Activated gamma-delta T cell (primary cell): ENCODE data around the gene SERINC5.
"Not testable (repeated sequence)": the region's sequence is repeated elsewhere in the genome, so short reads cannot be mapped to it uniquely, and the experiment has no call there.

ENCODE experiments used
- DNase-seq: peaks from one replicate; lab custom pipeline; 2025; lab: John Stamatoyannopoulos, UW

Gene SERINC5

DNA sequence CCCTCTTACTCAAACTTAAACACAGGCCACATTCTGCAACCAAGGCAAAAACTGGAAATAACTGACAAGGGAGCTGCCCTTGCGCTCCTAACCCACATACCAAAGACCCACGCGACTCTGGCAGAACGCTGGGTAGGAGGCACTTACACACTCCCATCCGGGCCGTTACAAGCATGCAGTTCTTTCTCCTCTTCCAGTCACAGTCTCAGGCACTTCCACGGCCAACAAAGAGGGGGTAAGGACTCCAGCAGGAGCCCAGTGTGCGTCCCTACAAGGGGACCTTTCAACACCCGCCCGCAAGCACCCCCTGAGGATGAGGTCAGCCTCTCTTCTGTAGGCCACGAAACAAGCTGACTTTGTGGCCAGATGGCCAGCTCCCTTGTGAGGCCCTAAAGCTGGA, 57.4 kb downstream of the SERINC5 start:
- no peak for DNase-seq

DNA sequence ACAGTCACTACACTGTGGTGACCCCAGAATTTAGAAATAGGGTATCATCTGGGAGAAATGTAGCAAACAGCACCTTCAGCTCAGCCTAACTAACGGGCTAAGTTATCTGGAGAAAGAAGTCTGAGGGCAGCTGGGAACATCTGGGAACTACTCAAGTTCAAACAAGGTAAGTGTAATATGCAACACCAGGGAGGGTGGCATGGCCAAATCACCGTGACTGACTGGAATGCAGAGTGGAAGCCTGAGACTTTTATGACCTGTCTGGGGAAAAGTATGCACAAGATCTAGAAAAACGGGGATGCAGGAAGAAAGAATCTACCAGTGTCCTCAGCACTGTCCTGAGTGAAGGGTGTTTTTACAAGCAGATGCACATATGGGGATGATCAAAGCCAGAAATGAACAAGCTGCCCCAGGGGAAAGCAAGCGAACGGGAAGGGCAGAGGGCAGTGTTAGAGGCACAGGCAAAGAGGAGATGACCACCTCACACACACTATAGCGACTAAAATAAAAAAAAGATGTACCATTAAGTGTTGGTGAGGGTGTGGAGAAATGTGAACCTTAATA, 59.9 kb downstream of the SERINC5 start:
- no peak for DNase-seq

DNA sequence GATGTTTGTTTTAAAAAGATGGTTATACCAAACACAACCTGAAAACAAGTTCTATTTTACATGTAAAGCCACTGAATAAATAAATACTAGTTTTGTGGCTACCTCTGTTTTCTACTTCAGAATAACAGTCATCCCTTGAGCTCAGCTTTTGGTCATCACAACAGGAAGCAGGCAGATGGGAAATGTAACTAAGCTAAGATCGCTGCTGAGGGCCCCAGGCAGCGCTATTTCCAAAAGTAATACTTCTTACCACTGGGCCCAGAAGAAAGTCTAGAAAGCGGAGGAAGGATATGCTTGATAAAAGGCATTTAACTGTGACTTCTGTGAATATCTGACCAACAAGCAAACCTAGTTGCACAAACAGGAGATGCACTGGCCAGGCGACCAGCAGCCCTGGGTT, 61.4 kb downstream of the SERINC5 start:
- DNase-seq = no peak

DNA sequence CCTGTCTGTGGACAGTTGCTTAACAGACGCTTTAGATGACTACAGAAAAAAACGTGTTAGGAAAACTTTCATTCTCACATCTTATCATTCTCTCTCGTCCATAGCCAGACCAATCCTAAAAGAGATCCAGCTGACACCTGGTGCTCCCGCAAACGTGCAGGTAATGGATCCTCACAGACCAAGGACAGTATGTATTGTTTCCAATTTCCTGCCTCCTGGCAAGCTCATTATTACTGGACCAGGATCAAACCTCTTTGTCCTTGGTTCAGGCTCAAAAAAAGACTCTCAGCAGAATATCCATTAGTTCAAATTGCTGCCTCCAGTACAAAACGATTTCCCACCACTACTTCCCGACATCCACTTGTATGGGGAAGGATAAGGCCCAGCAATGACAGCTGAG, 62.4 kb downstream of the SERINC5 start:
- no peak for DNase-seq

DNA sequence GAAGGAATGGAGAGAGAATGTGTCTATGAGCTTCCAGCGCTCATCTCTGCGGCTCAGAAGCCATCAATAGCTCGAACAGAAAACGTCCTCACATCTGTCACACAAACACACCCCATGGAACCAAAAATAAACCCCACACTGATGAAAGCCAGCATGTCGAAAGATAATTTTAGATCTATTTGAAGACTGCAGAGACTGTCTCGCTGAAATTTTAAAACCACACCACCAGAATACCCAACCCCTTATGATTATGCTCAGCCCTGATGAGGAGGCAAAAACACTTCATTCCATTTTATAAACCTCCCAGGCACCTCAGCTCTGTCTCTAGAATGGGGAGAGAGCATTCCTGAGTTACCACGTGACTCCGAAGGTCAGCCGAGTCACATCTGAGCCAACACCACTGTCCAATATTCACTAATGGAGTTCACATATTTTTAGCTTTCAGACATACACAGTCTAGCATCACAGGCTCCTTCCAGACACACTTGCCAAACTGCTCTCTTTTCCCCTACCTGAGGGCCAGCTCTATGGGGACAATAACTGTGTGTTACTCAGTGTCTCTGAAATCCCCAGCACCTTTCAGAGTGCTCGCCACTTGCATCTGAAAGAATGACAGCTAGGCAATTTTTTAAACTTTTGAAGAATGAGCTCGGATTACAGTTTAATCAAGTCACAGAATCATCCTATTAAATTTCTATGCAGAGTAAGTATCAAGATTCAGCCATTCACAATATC, 63.2 kb downstream of the SERINC5 start:
- no peak for DNase-seq

DNA sequence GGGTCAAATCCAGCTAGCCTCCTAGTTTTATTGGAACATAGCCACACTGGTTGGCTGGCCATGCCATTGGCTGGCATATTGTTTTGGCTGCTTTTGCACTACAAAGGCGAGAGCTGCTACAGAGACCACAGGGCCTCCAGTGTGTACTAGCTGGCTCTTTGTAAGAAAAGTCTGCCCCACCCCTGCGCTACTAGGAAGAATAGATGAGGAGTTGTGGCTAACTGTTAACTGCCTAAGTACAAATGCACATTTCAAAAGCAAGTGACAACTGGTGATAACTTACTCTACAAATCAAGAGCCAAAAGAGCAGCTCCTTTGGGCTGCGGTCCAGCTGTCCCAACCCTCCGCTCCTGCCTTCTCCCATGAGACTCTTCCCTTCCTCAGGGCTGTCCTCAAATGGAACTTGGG, 63.9 kb downstream of the SERINC5 start:
- no peak for DNase-seq

DNA sequence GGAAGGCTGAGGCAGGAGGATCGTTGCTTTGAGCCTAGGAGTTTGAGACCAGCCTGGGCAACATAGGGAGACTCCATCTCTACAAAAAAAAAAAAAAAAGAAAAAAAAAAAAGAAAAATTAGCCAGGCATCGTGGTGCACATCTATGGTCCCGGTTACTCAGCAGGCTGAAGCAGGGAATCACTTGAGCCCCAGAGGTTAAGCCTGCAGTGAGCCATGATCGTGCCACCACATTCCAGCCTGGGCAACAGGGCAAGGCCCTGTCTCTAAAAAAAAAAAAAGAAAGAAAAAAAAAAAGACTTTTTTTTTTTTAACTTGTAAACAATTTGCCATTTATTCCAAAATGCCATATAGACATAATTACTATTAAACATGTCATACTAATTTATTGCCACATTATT, 64.5 kb downstream of the SERINC5 start:
- no peak for DNase-seq

DNA sequence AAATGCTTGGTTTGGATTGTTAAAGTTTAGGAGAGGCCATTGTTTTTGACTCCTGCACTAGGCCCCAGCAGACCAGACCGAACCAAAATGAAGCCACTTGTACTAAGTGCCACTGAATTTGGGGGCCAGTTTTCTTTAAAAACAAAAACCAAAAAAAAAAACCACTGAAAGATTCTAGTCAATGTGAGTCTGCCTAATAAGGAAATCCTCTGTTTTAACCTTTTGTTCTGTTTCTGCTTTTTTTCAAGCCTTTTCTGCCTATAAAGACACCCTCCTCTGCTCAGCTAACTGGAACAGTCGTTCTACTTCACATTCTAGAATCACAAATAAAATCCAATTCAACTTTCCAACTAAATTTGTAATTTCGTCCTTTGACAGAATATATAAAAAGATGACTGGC, 64.9 kb downstream of the SERINC5 start:
- DNase-seq = no peak

DNA sequence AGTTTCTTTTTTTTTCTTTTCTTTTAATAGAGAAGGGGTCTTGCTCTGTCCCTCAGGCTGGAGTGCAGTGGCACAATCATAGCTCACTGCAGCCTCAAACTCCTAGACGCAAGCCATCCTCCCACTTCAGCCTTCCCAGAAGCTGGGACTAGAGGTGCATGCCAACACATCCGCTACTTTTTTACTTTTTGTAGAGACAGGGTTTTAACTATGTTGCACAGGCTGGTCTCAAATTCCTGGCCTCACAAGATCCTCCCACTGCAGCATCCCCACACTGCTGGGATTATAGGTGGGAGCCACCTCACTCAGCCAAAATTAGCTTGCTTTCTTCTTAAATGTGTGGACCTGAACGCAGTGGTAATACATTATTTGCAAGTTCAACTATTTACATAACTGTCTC, 66.1 kb downstream of the SERINC5 start:
- no peak for DNase-seq

DNA sequence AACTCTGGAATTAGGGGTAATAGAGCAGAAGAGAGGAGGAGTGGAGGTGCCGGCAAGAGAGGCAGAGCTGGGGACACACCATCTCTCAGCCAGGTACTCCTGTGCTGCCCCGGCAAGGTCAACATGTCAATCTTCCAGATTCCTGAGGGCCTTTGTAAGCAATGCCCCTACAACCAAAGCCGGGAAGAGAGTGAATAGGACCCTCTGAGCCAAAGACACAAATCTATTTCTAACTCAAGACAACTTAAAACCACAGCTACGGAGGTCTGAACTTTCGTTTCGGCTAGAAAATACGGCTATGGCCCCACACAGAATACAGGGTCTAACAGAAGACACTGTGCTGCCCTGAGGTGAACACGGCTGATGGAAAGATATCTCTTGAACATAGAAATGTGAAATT, 66.6 kb downstream of the SERINC5 start:
- no peak for DNase-seq

DNA sequence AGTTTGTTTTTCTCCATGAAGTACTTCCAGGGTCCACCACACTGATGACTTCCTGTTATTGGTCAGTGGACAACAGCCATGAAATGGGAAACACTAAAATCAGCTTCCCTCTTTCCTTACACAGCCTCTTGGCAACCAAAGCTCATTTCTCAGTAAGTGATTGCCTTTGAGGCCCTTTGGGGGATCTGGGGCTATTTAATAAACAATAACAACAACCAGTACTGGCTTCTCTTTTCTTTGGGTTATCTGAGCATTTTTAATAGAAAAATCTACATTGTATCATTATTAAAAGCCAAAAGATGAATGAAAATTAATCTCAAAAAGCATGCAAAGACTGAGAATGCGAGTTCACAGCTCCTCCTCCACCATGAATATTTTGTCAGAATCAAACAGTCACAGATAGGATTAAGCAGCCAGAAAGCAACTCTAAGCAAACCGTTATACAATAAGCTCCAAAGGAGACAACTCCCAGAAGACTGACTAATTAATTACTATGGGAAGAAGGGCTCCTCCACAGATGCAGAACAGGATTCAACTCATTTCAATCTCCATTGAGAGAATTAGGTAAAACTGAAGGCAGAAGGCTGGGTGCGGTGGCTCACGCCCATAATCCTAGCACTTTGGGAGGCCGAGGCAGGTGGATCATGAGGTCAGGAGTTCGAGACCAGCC, 68.3 kb downstream of the SERINC5 start:
- DNase-seq = no peak

DNA sequence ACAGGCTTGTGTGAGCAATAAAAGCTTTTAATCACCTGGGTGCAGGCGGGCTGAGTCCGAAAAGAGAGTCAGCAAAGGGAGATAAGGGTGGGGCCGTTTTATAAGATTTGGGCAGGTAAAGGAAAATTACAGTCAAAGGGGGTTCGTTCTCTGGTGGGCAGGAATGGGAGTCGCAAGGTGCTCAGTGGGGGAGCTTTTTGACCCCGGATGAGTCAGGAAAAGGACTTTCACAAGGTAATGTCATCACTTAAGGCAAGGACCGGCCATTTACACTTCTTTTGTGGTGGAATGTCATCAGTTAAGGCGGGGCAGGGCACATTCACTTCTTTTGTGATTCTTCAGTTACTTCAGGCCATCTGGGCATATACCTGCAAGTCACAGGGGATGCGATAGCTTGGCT, 70.3 kb downstream of the SERINC5 start:
- DNase-seq = not testable (repeated sequence)

DNA sequence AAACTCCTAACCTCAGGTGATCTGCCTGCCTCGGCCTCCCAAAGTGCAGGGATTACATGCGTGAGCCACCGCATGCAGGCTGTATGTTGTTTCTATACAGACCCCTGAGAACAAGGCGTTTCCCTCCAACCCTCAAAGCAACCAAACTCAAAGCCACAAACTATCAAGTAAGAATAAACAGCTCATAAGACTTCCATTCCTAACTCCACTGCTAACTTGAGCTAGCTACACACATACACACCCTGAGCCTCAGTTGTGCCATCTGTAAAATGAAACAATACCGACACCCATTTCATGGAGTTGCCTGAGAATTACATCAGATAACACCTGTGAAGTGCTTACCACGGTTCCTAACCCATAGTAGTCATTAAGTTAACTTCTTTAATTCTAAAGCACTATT, 70.8 kb downstream of the SERINC5 start:
- no peak for DNase-seq

DNA sequence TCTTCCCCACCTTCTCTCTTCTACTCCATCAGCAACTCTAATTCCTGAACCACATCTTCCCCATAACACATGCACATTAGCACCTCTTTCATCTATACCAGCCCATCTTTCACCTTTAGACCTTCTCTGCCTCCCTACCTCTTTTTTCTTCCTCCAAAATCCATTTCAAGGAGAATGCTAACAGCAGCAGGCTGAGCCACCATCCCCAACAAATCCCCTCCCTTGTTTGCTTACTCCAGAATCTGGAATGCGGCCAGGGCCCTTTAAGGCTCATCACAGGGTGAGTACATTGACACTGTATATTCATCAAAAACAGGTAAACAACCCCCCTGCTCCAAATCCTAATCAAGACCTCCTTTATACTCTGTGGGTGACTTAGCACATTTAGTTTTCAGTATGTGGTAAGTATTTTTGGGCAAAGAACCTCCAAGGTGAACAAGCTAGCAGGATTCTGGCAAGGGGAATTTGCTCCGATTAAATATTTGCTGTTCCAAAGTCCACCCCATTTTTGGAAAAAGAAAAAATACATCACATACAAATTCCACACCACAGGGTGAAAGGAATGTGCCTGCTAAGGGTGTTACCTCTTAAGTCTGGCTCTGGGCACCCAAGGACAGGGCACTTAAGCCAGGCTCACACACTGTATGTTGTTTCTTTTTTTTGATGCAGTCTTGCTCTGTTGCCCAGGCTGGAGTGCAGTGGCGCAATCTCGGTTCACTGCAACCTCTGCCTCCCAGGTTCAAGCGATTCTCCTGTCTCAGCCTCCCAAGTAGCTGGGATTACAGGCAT, 71.4 kb downstream of the SERINC5 start:
- no peak for DNase-seq

DNA sequence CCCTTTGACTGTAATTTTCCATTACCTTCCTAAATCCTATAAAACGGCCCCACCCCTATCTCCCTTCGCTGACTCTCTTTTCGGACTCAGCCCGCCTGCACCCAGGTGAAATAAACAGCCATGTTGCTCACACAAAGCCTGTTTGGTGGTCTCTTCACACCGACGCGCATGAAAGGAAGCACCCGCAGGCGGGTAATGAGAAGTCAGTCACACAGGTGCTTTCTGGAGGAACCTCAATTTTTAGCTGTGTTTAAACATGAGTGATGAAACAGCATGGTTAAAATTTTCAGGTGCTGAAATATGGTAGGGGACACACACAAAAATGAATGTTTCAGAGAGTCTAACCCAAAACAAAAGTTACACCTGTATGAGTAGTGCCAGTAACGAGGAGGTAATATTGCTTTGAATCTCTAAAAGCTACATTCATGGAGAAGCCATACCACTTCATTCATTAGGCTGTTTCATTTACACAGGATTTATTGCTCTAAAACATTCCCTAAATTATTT, 72.1 kb downstream of the SERINC5 start:
- not testable (repeated sequence) for DNase-seq

DNA sequence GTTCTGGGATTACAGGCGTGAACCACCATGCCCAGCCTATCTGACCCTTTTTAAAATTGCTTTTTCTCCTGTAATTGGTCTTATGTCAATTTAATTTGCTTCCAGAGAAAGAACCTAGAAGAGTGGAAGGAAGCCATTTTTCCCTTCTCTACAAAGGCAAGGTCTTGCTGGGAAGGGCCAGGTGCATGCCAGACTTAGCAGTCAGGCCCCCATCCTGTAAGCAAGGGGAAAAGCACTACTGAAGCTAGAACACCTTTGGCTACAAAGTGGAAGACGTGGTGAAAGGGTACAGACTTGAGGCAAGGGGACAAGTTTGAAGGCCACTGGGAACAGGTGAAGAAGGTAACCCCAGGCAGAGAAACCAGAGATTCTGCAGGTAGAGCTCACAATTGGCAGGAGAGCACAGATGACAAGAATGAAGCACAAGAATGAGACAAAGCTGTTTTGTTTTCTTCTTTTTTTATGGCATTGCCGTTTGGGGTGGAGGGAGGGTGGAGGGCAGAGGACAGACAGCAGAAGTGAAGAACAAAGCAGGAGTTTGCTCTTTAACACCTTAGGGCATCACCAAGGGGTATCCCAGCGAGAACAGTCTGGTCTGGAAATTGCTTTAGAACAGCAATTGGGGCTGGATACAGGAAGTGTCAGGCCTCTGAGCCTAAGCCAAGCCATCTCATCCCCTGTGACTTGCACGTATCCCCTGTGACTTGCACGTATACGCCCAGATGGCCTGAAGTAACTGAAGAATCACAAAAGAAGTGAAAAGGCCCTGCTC, 72.9 kb downstream of the SERINC5 start:
- DNase-seq = no peak

DNA sequence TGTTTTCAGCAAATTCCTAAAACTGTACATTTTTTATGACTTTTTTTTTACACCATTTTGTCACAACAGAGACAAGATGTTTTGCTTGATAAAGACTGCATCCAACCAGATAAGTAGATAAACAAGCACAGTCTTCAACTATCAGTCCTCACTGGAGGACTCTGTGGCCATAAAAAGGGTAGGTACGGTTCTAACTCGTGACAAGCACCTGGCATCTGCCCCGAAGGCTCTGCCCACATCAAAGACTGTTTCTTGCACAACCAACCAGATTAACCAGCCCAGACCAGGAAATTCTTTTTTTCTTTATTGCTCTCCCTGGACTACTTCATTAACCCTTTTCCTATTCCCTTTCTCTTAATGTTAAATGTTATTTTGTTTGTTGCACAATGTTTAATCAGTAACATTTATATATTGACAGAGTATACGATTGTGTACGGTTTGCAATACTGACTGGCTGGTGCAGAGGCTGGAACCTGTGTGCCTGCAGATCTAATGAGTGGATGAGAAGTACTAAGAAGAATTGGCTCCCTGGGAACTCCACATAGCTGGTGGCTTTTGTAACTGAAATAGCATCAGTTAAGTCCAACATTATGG, 74.1 kb downstream of the SERINC5 start:
- DNase-seq = no peak

DNA sequence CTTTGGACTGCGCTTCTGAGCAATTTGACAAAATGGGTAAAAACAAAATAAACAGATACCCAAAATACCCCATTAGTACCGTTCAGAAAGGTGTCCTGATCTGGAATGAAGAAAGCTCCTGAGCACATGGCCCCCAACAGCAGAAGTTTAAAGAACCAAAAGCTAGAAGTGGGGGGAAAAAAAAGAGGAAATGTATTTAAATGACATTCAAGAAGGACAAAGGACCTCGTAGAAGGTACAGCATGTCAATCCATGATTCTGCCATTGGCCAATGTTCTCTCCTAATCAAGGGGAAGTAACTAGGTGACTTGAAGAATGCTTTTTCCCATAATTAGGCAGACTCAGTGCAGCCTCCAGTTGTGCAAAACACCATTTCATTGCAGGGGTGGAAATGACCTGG, 78.6 kb downstream of the SERINC5 start:
- no peak for DNase-seq

DNA sequence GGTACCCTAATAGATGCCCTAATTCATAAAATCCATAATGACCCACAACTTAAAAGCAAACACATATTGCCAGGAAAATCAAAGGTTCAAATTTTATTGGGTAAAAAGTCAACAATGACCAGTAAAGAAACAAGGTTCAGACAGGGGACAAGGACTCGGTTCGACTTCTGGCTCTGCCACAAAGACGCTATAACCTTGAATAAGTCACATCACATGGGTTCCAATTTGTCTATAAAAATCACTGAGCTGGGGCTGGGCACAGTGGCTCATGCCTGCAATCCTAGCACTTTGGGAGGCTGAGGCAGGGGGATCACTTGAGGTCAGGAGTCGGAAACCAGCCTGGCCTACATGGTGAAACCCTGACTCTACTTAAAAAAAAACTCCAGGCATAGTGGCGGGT, 80.5 kb downstream of the SERINC5 start:
- DNase-seq = no peak

DNA sequence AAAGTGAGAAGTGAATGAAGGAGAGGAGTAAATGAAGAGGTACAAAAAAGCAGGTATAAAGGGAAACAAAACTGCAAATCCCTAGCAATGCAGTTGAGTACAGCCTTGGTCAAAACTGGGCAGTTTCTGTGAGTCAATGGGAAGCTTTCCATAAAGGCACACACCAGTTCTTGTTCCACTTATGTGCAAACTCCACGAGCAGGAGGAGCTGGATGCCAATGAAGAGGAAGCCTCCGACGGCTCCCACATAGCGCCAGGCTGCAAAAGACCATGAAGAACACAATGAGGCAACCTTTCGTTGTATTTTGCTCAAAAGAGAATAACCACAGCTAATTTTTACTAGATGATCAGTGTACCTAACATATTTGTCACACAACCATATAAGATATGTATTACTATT, 81.1 kb downstream of the SERINC5 start:
- no peak for DNase-seq

DNA sequence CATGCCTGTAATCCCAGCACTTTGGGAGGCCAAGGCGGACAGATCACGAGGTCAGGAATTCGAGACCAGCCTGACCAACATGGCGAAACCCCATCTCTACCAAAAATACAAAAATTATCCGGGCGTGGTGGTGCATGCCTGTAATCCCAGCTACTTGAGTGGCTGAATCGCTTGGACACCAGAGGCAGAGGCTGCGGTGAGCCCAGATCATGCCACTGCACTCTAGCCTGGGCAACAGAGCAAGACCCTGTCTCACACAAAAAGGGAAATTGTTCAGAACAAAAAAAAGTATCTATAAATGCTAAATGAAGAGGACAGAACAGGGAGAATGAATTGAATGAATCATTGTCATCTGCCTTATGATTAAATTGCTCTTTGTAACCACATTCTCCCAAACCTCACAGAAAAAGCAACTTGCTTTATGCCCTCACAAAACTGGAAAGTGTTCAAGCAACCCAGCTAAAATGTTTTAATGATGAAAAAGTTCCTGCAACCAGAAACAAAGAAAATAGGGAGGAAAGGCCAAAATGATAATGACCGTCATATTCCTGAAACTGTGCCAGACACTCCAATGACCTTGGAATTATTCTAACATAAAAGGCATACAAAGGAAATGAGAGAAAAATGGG, 83.7 kb downstream of the SERINC5 start:
- DNase-seq = no peak
